ENCODE data around the gene RSBN1.

DNA sequence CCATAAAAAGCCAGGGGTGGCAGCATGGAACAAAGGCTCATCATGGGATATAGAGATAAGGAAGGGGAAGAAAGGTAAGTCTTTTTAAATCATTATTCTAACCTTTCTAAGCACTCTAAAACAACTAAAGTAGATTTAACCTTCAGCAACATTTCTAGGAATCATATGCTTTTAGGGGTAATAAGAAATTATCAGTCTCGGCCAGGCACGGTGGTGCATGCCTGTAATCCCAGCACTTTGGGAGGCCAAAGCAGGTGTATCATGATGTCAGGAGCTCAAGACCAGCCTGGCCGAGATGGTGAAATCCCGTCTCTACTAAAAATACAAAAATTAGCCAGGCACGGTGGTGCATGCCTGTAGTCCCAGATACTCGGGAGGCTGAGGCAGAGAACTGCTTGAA lies 32.7 kb downstream of the RSBN1 start:
- TF ChIP-seq, protein P1, sequence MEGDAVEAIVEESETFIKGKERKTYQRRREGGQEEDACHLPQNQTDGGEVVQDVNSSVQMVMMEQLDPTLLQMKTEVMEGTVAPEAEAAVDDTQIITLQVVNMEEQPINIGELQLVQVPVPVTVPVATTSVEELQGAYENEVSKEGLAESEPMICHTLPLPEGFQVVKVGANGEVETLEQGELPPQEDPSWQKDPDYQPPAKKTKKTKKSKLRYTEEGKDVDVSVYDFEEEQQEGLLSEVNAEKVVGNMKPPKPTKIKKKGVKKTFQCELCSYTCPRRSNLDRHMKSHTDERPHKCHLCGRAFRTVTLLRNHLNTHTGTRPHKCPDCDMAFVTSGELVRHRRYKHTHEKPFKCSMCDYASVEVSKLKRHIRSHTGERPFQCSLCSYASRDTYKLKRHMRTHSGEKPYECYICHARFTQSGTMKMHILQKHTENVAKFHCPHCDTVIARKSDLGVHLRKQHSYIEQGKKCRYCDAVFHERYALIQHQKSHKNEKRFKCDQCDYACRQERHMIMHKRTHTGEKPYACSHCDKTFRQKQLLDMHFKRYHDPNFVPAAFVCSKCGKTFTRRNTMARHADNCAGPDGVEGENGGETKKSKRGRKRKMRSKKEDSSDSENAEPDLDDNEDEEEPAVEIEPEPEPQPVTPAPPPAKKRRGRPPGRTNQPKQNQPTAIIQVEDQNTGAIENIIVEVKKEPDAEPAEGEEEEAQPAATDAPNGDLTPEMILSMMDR (IDR thresholded peaks at IDR 0.05), result no peak
- TF ChIP-seq POLR2AphosphoS5 (IDR thresholded peaks at IDR 0.05), result no peak

Measured in esophagus muscularis mucosa (tissue), 3 donors.